Stimulated activated CD4-positive, alpha-beta T cell treated with anti-CD3 and anti-CD28 coated beads, Interleukin-4, amount 100 ng/mL, for 4 hours (primary cell): ENCODE measurements around the gene GRIA1.
"Not testable (repeated sequence)": the region's sequence is repeated elsewhere in the genome, so short reads cannot be mapped to it uniquely, and the experiment has no call there.

Experiments used
- DNase-seq, 2 experiments: peaks; one replicate each; pipeline ENCODE4 v3.0.0-alpha.2; 2020

GRIA1 gene

DNA sequence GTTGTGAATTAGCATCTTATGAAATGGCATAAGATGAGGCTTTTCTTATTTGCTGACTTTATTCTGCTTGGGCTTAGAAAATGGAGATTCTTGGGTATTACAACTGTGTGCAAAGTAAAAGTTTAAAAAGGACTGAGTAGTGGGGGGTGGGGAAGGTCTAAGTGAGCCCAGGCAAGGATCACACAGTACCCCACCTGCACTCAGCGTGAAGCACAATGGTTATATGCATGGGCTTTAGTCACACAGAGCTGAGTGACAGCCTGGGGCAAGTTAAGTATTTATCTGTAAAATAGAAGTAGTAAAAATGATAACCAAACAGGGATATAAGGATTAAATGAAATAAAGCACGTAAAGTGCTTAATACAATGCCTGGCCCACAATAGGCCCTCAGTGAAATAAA lies 300.9 kb downstream of the GRIA1 start:
- DNase-seq = no peak

DNA sequence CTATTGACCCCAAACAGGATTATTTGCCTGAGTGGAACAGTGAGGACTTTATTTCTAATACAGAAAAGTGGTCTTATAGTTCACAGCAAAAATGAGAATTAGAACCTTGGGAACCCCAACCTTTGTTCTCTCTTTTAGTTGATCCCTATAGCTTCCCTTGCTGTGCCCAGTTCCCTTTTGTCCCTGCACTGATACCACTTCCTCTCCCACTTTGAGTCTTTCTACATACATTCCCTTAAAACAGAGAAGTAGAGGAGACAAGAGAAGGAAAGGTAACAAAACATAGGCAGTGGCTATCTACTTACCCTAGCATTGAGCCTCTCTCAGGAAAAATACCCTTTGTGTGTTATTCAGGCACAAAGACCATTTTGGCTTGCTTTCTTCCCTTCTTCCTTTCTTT lies 301.8 kb downstream of the GRIA1 start:
- no peak for DNase-seq

DNA sequence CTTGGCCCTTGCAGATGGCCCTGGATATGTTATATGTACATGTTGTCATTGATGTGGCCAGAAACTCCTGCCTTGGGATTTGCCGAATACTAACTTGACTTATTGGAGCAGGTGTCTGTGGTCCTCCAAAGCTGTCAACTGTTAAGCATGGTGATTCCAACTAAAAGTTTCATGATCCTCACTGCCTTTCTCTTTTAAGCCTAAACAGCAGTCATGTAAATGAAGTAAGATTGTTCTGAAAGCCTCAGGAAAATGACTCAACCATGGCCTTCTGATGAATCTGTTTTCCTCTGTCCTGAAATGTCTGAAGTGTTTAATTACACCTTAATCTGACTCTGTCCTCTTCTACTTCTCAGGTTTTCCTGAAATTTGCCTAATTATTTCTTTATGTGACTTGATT lies 303.2 kb downstream of the GRIA1 start:
- DNase-seq = no peak

DNA sequence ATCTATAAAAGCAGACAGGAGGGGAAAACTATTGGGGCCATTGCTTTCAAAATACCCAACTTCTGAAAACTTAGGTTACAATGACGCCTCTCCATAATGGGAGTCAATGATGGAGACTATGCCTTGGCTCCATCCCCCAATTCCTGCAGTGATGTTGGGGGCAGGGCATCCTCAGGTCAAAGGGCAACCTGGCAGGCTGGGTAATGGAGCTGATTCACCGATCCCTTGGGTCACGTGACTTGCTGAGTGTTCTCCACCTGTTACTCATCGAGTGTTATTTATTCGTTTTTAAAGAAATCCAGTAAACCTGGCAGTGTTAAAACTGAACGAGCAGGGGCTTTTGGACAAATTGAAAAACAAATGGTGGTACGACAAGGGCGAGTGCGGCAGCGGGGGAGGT lies 303.9 kb downstream of the GRIA1 start:
- DNase-seq = no peak

DNA sequence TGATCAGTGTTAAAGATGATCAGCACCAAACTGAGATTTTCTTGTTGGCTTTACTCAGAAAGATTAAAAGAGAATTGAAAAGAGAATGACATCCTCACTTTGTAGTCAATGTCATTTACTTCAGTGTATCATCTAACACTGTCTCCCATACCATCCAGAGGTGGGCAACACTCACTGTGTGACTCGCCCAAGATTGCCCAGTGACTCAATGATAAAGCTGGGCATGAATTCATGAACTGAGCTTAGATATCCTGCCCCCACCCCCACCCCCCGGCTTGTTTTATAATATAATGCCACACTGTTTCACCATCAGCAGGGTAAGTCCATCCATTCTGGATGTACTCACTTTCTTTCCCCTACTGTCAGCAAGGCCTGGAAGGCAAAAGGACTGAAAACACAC lies 306.1 kb downstream of the GRIA1 start:
- no peak for DNase-seq

DNA sequence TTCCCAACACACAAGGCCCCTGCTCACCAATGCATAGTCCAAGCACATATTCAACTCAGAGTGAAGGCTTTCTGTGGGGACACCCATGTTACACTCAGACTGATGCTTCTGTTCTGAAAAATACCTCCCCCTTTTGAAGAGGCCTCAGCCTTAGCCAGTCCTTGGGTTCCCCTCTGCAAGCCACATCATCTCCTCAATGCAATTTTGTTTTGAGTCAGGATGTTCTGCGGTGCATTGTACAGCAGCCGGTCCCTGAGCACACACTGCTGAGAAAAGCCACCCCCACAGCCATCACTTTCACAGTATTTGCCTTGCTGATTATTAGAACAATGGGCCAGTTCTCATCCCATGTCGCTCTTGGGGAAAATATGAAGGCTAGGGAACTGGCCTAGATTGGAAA lies 307.0 kb downstream of the GRIA1 start:
- no peak for DNase-seq

DNA sequence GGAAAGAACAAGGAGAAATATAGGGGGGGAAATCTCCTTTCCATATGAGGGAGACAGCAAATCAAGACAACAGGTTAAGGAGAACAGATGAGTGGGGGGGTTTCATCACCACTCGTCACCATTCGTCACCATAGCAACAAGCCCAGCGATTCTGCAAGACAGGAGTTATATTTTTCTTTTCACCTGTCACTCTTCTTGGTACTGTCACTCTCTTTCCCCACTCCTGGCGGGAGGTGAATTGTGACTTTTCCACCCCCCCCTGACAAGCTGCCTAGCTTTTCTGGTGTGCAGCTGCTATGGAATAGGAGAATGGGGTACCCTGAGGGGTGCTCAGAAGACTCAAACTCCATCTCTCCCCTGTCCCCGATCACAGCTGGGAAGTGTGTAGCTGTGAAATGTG lies 308.4 kb downstream of the GRIA1 start:
- DNase-seq = no peak

DNA sequence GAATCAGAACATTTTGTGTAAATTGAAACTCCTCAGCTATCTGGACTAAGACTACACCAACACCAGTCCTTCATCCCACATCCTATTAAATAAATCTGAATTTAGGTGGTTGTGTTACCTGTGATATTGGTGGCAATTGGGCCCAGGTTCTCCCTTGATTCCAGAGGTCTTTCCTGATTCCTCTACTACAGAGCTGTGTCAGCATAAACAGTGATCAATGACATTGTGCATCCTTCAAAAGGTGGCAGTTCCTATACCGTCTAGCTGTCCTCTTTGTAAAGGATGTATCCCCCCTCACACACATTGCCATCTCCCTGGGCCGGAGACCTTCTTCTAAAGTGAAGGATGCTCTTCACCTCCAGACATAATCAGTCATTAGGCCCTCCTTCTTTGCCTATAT lies 309.0 kb downstream of the GRIA1 start:
- no peak for DNase-seq

DNA sequence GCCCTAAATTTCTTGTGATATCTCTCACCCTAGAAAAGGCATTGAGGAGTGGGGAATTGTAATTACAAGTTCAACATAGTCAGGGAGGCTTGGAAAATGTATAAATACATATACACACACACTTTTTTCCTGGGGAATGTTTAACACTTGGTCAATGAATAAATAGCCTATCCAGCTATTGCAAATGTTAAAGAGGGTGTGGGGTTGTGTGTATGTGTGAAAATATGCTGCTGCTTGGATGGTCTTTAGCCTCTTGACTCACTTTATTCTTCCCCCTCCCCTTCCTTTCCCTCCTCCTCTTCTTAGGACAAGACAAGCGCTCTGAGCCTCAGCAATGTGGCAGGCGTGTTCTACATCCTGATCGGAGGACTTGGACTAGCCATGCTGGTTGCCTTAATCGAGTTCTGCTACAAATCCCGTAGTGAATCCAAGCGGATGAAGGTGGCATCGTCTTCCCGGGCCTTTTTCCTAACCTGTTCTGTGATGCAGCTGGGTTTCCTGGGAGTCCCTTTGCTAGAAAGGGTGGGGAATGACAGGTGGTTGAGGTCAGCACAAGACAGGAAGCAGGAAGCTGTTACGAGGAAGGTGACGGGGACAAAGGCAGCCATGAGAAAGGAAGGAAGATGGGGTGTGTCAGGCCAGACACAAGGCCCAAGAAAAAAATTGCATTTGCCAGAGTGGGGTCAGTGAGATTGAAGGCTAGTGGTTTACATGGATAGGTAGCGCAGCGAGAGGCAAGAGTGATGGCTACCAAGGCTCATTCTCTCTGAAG lies 311.8 kb downstream of the GRIA1 start:
- DNase-seq = no peak

DNA sequence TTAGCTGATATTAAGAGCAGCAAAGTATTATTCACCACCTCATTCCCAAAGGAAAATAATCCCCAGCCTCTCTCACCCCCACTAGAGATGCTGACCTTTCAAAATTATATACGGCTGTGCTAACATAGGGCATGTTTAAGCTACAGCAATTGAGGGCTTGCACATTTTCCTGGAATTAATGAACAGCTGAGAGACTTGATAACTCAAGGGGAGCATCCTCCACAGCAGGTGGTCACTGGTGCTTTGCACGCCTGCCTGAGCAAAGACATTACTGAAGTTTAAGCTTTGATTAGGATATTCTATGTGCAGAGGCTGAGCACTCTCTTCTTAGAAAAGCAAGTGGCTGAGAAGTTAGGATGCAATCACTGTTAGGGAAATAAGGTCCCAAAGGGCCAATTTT lies 317.3 kb downstream of the GRIA1 start:
- no peak for DNase-seq

DNA sequence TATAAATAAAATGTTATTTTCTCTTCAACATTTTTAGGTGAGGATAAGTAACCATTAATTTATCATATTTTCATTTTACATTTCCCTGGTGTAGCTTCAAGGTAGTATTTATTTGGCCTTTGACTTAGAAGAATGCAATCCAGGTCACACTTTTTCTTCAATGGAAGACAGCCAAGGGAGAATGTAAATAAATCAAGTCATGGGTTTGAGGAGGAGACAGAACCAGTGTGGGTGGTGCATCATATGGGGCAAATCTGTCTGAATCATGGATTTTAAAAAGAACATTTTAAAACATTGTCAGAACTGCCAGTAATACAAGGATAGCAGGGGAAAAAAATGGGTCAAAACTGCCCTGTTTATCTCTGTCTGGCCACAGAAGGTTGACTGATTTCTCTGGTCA lies 318.7 kb downstream of the GRIA1 start:
- no peak for DNase-seq

DNA sequence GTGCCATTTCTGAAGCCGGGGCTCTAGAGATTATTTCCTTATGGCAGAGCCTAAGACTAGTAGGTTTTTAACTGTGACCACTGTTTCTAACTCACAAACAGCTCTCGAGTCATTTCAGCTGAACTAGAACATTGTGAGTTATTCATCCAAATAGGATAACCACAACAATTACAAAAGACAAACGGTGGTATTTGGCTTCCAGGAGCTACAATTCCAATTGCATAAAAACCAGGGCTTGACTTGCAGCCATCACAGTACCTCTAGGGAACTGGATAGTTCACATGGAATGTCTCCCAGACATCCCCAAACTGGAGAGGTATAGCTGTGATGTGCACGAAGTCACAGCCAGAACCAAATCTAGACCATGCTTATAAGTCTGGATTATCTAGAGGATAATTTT lies 323.4 kb downstream of the GRIA1 start:
- DNase-seq = no peak

DNA sequence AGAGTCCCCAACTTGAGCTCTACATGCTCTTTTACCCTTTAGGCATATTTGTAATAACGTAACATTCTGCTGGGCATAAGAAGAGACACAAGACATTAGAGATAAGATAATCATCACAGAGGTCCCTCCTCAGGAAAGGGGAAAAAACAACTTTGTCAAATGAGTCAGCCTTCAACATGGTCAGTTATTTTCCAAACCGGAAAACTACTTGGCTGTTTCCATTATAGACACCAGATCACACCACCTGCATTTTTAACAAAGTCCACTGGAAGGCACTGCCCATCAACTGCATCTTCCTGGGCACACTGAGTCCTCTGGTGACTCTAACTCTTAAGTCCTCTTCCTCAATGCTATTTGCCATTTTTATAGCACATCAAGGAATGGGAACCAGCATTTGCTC lies 326.4 kb downstream of the GRIA1 start:
- no peak for DNase-seq

DNA sequence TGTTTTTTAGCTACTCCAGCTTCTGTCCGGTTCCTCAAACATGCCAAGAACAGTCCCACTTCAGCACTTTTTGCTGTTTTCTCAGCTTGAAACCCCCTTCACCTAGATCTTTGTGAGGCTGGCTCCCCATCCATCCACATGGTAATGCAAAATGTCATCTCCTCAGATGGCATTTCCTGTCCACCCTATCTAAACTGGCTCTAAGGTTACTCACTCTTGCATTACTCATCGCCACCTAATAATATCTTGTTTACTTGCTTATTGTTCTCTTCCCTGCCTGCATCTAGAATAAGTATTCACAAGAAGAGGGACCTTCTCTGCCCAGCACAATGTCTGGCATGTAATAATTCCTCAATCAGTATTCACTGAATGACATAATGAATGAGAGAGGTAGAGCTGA lies 328.2 kb downstream of the GRIA1 start:
- DNase-seq = no peak

DNA sequence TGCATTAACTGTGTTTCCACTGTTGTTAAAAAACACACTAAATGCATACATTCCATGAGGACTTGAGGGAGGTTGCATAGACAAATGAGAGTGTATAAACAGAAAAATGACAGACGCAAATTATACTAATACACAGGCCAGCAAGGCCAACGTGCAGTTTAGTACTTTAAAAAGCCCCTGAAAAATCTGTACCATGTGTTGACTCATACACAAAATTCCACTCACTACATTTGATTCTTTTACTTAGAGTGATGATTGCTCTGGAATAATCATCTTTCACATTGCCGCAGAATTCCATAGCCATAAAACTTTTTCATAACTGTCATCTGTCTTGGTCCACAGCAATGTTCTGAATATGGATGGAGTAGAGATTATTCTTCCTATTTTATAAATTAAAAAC lies 332.6 kb downstream of the GRIA1 start:
- no peak for DNase-seq

DNA sequence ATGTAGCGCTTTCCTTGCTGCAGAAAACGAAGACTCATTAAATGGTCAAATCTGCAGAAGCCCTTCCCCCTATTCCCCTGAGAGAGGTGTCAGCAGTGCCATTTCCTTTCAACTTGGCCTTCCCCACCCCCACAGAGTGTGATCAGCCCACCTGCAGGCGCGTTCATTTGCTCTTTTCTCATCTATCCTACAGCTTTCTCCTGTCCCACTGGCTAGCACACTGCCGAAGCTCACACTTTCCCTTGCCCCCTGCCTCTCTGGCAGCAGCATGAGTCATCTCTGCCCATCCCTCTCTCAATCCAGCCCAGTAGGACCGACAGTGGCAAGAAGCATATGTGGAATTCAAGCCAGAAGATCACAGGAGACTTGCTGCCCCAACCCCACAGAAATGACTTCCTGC lies 334.4 kb downstream of the GRIA1 start:
- no peak for DNase-seq

DNA sequence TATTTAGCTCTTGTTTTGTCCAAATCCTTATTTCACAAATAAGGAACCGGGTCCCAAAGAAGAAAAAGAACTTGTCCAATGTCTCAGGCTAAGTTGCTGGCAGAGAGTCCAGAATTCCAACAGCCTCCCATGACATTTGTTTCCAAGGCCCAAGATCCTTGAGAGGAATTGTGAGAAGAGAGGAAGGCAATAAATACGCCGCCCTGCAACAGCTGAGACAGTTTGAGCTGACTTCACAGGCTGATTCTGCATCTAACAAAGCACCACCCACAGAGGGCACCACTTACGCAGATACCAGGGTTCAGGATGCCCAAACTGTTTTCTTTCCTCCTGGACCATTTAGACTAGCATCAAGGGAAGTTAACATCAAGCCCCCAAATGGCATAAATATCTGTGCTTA lies 336.9 kb downstream of the GRIA1 start:
- no peak for DNase-seq

DNA sequence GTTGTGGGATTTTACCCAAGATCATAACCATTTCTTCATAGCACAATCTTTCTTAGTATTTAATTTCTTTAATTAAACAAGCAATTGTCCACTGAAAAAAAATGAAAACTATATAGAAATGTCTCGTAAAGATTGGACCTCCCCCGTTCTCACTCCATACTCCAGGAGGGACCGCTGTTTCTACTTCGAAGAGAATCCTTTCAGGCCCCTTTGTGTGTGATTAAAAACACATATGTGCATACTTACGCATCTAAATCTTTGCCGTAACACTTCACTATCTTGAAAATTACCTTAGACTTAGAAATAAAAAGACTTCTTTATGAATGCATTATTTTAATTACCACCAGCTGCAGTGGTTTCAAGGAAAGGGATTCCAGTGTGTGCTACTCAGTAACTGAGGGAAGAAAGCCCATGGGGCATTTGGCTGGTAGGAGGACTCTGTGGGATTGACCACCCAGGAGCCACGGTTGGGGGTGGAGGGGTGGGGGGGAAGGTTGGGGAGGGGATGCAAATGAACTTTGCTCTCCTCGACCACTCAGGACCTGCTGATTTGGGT lies 339.1 kb downstream of the GRIA1 start:
- no peak for DNase-seq

DNA sequence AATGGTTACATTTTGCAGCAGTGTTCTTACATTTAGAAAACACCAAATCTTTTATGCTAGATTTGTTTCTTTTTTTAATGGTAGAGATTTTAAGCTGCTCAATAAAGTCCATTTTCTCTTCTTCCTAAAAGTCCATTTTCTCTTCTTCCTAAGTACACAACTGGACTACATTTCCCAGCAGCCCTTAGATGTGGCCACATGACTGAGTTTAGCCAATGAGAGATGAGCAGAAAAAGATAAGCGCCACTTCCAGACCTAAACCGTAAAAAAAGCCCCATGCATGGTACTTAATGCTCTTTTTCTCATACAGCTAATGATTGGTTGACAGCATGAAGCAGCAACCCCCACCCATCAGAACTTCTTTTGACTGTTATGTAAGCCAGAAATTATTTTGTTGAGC lies 341.5 kb downstream of the GRIA1 start:
- no peak for DNase-seq

DNA sequence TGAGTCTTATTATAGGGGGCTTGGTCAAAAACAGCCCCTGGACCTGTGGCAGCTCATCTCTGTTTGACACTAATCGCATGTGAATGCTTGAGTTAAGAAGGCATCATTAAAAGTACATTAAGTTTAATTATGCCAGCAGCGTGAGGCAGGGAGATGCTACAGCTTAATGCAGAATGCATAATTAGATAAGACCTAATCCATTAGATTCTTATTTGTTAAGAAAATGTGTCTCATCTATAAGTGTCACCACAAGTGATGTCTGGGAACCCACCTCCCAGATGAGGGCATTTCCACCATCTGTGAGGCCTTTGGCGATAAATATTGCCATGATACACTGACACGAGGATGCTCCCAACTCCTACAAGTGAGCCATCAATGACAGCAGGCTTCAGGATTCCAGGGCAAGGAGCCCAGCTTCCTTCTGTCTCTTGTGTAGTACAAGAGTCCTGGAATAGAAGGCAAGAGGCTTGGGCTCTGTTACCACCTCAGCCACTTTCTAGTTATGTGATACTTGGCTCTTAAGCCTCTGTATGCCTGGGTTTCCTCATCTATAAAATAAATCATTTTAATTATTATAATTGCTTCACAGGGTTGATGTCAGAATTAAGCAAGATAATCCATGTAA lies 345.5 kb downstream of the GRIA1 start:
- no peak for DNase-seq

DNA sequence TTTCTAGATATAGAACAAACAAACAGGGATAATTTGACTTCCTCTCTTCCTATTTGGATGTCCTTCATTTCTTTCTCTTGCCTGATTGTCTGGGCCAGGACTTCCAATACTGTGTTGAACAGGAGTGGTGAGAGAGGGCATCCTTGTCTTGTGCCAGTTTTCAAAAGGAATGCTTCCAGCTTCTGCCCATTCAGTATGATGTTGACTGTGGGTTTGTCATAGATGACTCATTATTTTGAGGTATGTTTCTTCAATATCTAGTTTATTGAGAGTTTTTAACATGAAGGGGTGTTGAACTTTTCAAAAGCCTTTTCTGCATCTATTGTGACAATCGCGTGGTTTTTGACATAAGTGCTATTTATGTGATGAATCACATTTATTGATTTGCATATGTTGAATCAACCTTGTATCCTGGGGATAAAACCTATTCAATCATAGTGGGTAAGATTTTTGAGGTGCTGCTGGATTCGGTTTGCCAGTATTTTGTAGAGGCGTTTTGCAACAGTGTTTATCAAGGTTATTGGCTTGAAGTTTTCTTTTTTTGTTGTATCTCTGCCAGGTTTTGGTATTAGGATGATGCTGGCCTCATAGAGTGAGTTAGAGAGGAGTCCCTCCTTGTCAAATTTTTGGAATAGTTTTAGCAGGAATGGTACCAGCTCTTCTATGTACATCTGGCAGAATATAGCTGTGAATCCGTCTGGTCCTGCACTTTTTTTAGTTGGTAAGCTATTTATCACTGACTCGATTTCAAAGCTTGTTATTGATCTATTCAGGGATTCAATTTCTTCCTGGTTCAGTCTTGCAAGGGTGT lies 359.0 kb downstream of the GRIA1 start:
- not testable (repeated sequence) for DNase-seq

DNA sequence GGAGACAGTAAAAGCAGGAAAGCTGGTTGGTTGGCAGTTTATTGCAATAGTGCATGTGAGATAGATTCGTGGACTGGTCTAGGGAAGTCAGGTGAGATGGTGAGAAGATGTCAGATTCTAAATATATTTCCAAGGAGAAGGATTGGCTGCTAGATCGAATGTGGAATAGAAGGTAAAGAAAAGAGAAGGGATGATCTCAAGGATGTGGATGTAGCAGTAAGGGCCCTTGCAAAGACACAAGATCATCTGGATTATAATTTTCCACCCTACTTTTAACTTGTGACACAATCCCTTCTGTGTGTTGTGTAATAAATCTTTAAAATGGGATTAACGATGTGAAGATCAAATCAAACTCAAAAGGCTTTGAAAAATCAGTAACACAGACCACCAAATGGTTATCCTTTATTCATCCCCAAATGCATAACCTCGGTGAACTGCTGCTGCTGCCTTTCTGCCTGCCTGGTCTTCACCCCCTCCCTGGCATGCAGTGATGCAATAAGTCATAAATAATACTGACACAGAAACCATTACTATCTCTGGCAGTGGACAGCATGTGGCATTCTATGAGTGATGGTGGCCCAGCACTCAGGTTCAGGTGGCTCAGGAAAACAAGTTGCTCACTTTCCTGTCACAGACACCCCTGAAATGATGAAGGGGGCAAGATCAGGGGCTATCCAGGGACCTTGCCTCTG lies 369.9 kb downstream of the GRIA1 start:
- no peak for DNase-seq

DNA sequence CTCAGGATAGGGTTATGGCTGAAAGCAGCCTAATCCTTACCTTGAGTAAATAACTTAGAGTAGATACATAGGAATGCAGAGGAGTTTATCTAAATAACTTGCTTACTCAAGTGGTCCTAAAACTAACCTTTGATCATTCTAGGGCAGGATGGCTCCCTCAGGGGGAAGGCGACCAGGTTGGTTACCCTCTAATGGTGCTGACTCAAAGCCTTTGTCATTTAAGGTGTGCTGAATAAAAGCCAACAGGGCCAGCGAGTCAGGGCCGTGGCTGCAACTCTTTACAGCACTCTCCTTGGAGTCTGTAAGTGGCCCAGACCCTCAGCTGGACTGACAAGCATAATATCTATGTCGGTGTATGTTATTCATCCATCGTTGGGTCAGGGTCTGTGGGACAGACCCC lies 372.4 kb downstream of the GRIA1 start:
- DNase-seq = not testable (repeated sequence)
